Measurements from ENCODE around the gene PMAIP1.
"Not testable (repeated sequence)": the region's sequence is repeated elsewhere in the genome, so short reads cannot be mapped to it uniquely, and the experiment has no call there.

Gene PMAIP1

DNA sequence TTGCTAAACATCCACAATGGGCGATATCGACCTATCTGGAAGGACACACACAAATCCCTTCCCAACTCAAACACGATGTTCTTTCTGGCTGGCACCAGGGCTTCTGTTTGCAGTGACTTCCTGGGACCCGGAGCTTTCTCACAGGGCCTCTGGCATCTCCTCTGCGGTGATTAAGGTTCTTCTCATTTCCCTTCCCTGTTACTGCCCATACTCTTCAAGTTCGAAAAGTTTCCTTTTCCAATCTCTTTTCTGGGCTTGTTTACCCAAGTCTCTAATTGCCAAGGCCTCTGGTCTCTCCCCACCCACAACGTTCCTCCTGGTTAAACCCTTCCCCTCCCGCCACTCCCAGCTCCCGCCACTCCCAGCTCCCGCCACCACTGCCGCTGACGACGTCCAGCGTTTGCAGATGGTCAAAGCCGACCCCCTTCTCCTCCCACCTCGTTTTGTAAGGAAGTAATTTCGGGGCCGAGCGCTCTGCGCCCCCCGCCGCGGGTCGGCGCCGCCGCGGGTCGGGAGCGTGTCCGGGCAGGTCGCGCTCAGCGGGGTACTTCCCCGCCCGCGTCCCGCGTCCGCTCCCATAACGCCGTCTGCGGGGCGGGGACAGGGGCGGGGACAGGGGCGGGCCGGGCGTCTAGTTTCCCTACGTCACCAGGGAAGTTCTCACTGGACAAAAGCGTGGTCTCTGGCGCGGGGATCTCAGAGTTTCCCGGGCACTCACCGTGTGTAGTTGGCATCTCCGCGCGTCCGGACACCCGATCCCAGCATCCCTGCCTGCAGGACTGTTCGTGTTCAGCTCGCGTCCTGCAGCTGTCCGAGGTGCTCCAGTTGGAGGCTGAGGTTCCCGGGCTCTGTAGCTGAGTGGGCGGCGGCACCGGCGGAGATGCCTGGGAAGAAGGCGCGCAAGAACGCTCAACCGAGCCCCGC is at the start of gene PMAIP1:
TSS of gene PMAIP1 (plus strand) at position 699 of the 924 bp plus-strand sequence. CDS start at position 881, 182 bp downstream.
- peak within 1 kb of the TSS; percentile 84 for H3K4me3 ChIP-seq (ENCODE audit: low read depth, low read length)

- no peak overlapping the region for H3K4me3 ChIP-seq (ENCODE audit: low read depth, low read length)
Observed at GRCh38 chr18:59851784-59852399, 47.9 kb upstream of the PMAIP1 start.

GRCh38 chr18:59852548-59852947 is 47.2 kb upstream of the PMAIP1 start:
- H3K4me3 ChIP-seq (ENCODE audit: low read depth, low read length) = no peak overlapping the region

DNA sequence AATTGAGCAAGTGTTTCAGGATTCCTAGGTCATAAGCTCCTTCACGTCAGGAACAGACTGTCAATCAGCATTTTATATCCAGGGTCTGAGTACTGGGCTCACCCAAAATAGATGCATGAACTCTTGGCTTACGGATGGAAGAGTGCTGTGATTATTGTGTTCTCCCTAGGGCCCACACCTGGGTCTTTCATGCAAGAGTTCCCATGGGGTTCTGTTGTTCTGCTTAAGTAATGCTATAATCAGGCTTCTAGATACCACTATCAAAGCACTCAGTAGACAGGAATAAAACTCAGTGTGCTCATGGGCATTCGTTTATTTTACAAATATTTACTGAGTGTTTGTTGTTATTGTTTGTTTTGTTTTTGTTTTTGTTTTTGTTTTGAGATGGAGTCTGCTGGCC is 46.4 kb upstream of the PMAIP1 start:
- no peak overlapping the region for H3K4me3 ChIP-seq (ENCODE audit: low read depth, low read length)

DNA sequence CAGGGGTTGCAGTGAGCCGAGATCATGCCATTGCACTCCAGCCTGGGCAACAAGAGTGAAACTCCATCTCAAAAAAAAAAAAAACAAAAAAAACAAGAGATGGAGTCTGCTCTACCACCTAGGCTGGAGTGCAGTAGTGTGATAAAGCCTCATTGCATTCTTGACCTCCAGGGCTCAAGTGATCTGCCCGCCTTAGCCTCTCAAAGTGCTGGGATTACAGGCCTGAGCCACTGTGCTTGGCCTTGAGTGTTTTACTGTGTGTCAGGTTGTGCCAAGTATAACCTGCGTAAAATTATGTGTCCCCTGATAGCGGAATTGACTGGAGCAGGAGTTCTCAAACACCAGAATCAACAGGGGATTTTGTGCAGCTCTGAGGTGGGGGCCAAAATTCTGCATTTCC is 45.8 kb upstream of the PMAIP1 start:
- not testable (repeated sequence) for H3K4me3 ChIP-seq (ENCODE audit: low read depth, low read length)

DNA sequence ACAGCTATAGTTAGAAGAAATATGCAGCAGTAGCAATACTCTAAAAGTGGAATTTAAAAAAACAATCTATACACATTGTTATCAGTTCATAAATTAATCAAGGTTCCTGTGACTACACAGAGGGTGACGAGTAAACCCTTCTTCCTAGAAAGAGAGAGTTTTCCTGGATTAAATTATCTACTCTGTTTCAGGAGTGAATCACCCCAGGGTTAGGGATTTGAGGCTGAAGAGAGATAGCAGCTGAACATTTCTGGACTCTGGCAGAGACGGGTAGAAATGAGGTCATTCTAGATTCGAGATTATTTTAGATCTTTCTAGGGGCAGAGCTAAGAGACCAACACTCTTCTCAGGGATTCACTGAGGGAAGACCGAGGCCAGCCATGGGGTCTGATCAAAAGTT is 38.8 kb upstream of the PMAIP1 start:
- no peak overlapping the region for H3K4me3 ChIP-seq (ENCODE audit: low read depth, low read length)

GRCh38 chr18:59861963-59862819 is 37.6 kb upstream of the PMAIP1 start:
- H3K4me3 ChIP-seq (ENCODE audit: low read depth, low read length) = no peak overlapping the region

DNA sequence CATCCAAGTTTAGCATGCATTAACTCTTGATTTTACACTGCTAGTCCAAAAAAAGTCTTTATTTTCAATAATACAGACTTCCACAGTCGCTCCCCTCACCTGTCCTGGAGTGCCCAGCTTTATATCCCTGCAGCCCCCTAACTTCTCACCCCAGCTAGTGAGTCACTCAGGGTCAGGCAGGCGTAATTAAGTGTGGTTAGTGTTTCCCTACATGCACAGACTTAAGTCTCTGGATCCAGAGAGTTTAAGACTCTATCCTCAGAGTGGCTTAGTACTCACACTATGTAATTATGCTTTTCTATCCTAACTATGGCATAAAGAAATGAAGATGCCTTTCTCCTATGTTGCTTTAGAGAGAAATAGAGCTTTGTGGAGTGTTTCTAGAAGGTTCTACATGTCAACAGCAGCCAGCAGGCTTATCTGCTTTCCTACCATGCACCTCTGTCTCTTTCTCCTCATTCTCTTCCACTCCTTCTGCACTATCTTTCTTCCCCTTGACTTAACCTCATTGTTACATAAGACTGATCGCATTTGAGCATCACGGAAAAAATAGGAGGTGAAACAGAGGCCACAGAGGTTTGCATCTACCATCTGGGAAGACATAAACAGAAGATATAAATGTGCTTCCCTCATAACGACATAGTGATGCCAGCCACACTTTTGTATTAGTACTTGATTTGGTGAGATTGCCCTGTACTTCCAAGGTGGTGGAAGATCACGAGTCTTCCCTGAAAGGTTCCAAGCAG is 34.4 kb upstream of the PMAIP1 start:
- no peak overlapping the region for H3K4me3 ChIP-seq (ENCODE audit: low read depth, low read length)

- H3K4me3 ChIP-seq (ENCODE audit: low read depth, low read length) = no peak overlapping the region
Observed at GRCh38 chr18:59866551-59867269, 33.1 kb upstream of the PMAIP1 start.

GRCh38 chr18:59867337-59868104 is 32.3 kb upstream of the PMAIP1 start:
- no peak overlapping the region for H3K4me3 ChIP-seq (ENCODE audit: low read depth, low read length)

- H3K4me3 ChIP-seq (ENCODE audit: low read depth, low read length) = no peak overlapping the region
Observed at GRCh38 chr18:59870623-59871130, 29.1 kb upstream of the PMAIP1 start.

- no peak overlapping the region for H3K4me3 ChIP-seq (ENCODE audit: low read depth, low read length)
Observed at GRCh38 chr18:59871711-59872362, 28.0 kb upstream of the PMAIP1 start.

DNA sequence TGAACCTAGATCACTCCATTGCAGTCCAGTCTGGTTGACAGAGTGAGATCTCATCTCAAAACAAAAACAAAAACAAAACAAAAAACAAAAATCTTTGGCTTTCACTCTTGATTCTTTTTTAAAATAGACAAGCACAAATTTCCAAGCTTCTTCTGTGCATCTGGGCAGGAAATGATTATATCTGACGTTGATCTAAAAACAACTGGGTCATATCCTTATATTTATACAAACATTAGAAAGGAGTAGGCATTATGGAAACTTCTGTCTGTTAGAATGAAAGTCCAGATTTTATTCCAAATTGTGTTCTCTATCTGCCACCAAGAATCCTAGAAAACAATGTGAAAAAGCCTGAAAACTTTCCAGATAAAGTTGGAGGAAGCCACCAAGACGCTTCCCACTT is 26.2 kb upstream of the PMAIP1 start:
- no peak overlapping the region for H3K4me3 ChIP-seq (ENCODE audit: low read depth, low read length)

GRCh38 chr18:59874166-59874565 is 25.6 kb upstream of the PMAIP1 start:
- H3K4me3 ChIP-seq (ENCODE audit: low read depth, low read length) = no peak overlapping the region

DNA sequence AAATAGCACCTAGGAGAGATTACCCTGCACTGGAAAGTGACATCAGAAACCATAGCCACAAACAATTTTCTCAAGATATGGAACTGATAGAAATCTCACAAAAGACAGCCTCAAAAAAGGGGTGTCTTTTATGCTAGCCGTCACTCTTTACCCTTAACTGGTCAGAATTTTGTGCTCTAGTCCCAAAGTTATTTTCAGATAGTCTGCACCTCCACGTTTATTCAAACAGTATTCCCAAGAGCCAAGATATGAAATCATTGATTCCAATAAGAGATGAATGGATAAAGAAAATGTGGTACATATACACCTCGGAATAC is 23.5 kb upstream of the PMAIP1 start:
- no peak overlapping the region for H3K4me3 ChIP-seq (ENCODE audit: low read depth, low read length)

DNA sequence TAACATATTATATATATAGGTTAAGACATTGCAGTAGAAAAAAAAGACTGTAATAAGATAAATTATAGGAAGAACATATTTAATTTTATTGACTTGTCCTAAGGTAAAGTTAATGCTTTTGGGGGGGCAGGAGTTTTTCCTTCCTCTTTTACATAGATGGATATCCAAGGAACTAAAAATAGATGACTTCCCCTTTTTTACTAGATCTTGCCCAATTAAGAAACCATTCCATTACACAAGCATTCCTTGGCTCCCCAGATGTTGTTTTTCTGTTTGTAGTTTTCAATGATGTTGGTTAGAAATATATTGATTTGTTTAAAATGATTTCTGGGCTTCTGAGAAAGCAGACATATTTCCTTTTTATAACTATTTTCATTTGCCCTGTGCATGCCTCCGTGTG is 22.4 kb upstream of the PMAIP1 start:
- H3K4me3 ChIP-seq (ENCODE audit: low read depth, low read length) = no peak overlapping the region

- no peak overlapping the region for H3K4me3 ChIP-seq (ENCODE audit: low read depth, low read length)
Observed at GRCh38 chr18:59878644-59879043, 21.2 kb upstream of the PMAIP1 start.

- H3K4me3 ChIP-seq (ENCODE audit: low read depth, low read length) = no peak overlapping the region
Observed at GRCh38 chr18:59881728-59882656, 17.8 kb upstream of the PMAIP1 start.
